22Rv1 (cell line): ENCODE results near the gene CRB3.

Source experiments
- H3K27ac ChIP-seq: fragments of 450-650 bp; 2 replicates; pipeline ENCODE4 v1.5.1; 2017
- CTCF ChIP-seq: fragments of 450-650 bp; IDR thresholded peaks from 2 replicates; pipeline ENCODE4 v1.5.1; 2017; ENCODE audit warnings: mild to moderate bottlenecking
- ZFX ChIP-seq: fragments of 450-650 bp; IDR thresholded peaks from 2 replicates; pipeline ENCODE4 v1.6.1; 2017; ENCODE audit warnings: antibody characterized with exemption, borderline replicate concordance

Gene CRB3

GRCh38 chr19:6514926-6515544, 51.0 kb downstream of the CRB3 start:
- TF ChIP-seq ZFX (no peak), CTCF (no peak)
- no peak overlapping the region for H3K27ac ChIP-seq

GRCh38 chr19:6516018-6516658, 52.1 kb downstream of the CRB3 start:
- no peak for TF ChIP-seq ZFX
- no peak for TF ChIP-seq CTCF
- H3K27ac ChIP-seq, result peak overlapping the region; percentile 87
